Transverse colon (tissue), 3 donors: ENCODE data around the gene NTRK3.

Experiments used
- CTCF ChIP-seq, 5 experiments: fragments of 200-600 bp in 3 of 5; fragments of 450-650 bp in 2 of 5; sonication (generic) in 3 of 5; IDR thresholded peaks; 1 replicate in 2 of 5; 2 replicates in 3 of 5; pipeline ENCODE4 v1.5.1; 2016 to 2017; ENCODE audit warnings: antibody characterized with exemption in 5 of 5, inconsistent platforms in 3 of 5, mild to moderate bottlenecking in 2 of 5, moderate library complexity in 1 of 5
- EP300 ChIP-seq: sonication (generic); formaldehyde crosslinking; IDR thresholded peaks from one replicate; pipeline ENCODE4 v1.6.1; 2017; ENCODE audit warnings: antibody characterized with exemption, low read depth
- POLR2A ChIP-seq: fragments of 450-650 bp; IDR thresholded peaks from one replicate; pipeline ENCODE4 v1.6.1; 2016; ENCODE audit warnings: antibody characterized with exemption, mild to moderate bottlenecking, moderate library complexity

GRCh38 chr15:87939848-87940457 lies 316.6 kb downstream of the NTRK3 start:
- no peak for TF ChIP-seq CTCF (IDR thresholded peaks at IDR 0.05)
- no peak for TF ChIP-seq EP300
- TF ChIP-seq POLR2A: no peak
